ENCODE measurements around the gene NEDD4.
"Not testable (repeated sequence)": the region's sequence is repeated elsewhere in the genome, so short reads cannot be mapped to it uniquely, and the experiment has no call there.

NEDD4 gene

GRCh38 chr15:56028430-56028829 lies 35.0 kb upstream of the NEDD4 start:
- Histone ChIP-seq H4K91ac (ENCODE audit: low read depth, low read length) (no peak overlapping the region), H3K4me3 (ENCODE audit: low read depth, low read length) (no peak overlapping the region), H3K27ac (ENCODE audit: low read depth, low read length) (no peak overlapping the region), H3K4me1 (ENCODE audit: control insufficient read depth in 1 of 2, insufficient read depth in 2 of 2, low read length in 2 of 2) (peaks cover 0 to 3% of the 10 kb centered on the region in 2 experiments), H3K9ac (ENCODE audit: low read length) (no peak overlapping the region), H3K4me2 (ENCODE audit: low read length) (no peak overlapping the region), H4K12ac (ENCODE audit: low read depth, low read length) (no peak overlapping the region), H3K18ac (ENCODE audit: low read length) (no peak overlapping the region), H2AK5ac (ENCODE audit: low read length) (no peak overlapping the region), H2BK5ac (ENCODE audit: low read depth, low read length, poor library complexity) (no peak overlapping the region), H3K27me3 (ENCODE audit: insufficient read depth, low read length) (no peaks in the 10 kb centered on the region), H3K36me3 (ENCODE audit: control insufficient read depth in 1 of 2, insufficient read depth in 2 of 2, low read length in 2 of 2) (no peaks in the 10 kb centered on the region), H3K79me1 (ENCODE audit: low read length) (no peaks in the 10 kb centered on the region), H2BK120ac (ENCODE audit: insufficient read depth, low read length, poor library complexity) (no peak overlapping the region), H4K8ac (ENCODE audit: low read depth, low read length) (no peak overlapping the region), H2BK12ac (ENCODE audit: low read length) (no peak overlapping the region), H3K23ac (ENCODE audit: low read length) (no peak overlapping the region), H3K9me3 (ENCODE audit: insufficient read depth, low read depth, low read length) (no peaks in the 10 kb centered on the region), H3K4ac (ENCODE audit: low read depth, low read length) (no peak overlapping the region), H2AFZ (ENCODE audit: insufficient read depth, low read length, poor library complexity) (no peak overlapping the region), H3K14ac (ENCODE audit: low read length) (no peak overlapping the region), H3K79me2 (ENCODE audit: control insufficient read depth, insufficient read depth, low read length, poor library complexity) (no peaks in the 10 kb centered on the region)
- WGBS (ENCODE audit: extremely low coverage, insufficient coverage, insufficient read length), result no CpG with 5 or more reads among the region's 2 CpGs
- peak; percentile 16 to 79 for DNase-seq

DNA sequence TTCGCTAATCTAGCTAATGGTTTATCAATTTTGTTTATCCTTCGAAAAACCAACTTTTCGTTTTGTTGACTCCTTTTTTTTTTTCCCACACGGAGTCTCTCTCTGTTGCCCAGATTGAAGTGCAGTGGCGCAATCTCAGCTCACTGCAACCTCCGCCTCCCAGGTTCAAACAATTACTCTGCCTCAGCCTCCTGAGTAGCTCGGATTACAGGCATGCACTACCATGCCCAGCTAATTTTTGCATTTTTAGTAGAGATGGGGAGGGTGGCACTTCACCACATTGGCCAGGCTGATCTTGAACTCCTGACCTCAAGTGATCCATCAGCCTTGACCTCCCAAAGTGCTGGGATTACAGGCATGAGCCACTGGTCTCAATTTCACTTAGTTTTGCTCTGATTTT lies 29.7 kb upstream of the NEDD4 start:
- WGBS (ENCODE audit: extremely low coverage, insufficient coverage, insufficient read length), result no CpG with 5 or more reads among the region's 7 CpGs
- not testable (repeated sequence) for H3K18ac ChIP-seq (ENCODE audit: low read length); H3K27ac ChIP-seq (ENCODE audit: low read depth, low read length); H3K9ac ChIP-seq (ENCODE audit: low read length); H3K23ac ChIP-seq (ENCODE audit: low read length); H3K4me2 ChIP-seq (ENCODE audit: low read length); H3K79me1 ChIP-seq (ENCODE audit: low read length); H3K79me2 ChIP-seq (ENCODE audit: control insufficient read depth, insufficient read depth, low read length, poor library complexity); H3K27me3 ChIP-seq (ENCODE audit: insufficient read depth, low read length); H4K91ac ChIP-seq (ENCODE audit: low read depth, low read length); H3K4ac ChIP-seq (ENCODE audit: low read depth, low read length); H2AFZ ChIP-seq (ENCODE audit: insufficient read depth, low read length, poor library complexity); H2BK12ac ChIP-seq (ENCODE audit: low read length); H3K9me3 ChIP-seq (ENCODE audit: insufficient read depth, low read depth, low read length); DNase-seq; H3K36me3 ChIP-seq (ENCODE audit: control insufficient read depth in 1 of 2, insufficient read depth in 2 of 2, low read length in 2 of 2); H3K4me1 ChIP-seq (ENCODE audit: control insufficient read depth in 1 of 2, insufficient read depth in 2 of 2, low read length in 2 of 2); H3K4me3 ChIP-seq (ENCODE audit: low read depth, low read length); H4K8ac ChIP-seq (ENCODE audit: low read depth, low read length); H2AK5ac ChIP-seq (ENCODE audit: low read length); H4K12ac ChIP-seq (ENCODE audit: low read depth, low read length); H3K14ac ChIP-seq (ENCODE audit: low read length); H2BK5ac ChIP-seq (ENCODE audit: low read depth, low read length, poor library complexity); H2BK120ac ChIP-seq (ENCODE audit: insufficient read depth, low read length, poor library complexity)

- H2BK12ac ChIP-seq (ENCODE audit: low read length), result no peak overlapping the region
- no peak overlapping the region for H4K91ac ChIP-seq (ENCODE audit: low read depth, low read length)
- H3K9ac ChIP-seq (ENCODE audit: low read length), result no peak overlapping the region
- H3K4me3 ChIP-seq (ENCODE audit: low read depth, low read length), result no peak overlapping the region
- DNase-seq, result no peak
- no peak overlapping the region for H2AFZ ChIP-seq (ENCODE audit: insufficient read depth, low read length, poor library complexity)
- no peaks in the 10 kb centered on the region for H3K36me3 ChIP-seq (ENCODE audit: control insufficient read depth in 1 of 2, insufficient read depth in 2 of 2, low read length in 2 of 2)
- no peaks in the 10 kb centered on the region for H3K27me3 ChIP-seq (ENCODE audit: insufficient read depth, low read length)
- no peak overlapping the region for H3K4me2 ChIP-seq (ENCODE audit: low read length)
- H3K14ac ChIP-seq (ENCODE audit: low read length), result no peak overlapping the region
- no peaks in the 10 kb centered on the region for H3K4me1 ChIP-seq (ENCODE audit: control insufficient read depth in 1 of 2, insufficient read depth in 2 of 2, low read length in 2 of 2)
- H4K12ac ChIP-seq (ENCODE audit: low read depth, low read length), result no peak overlapping the region
- no peaks in the 10 kb centered on the region for H3K79me2 ChIP-seq (ENCODE audit: control insufficient read depth, insufficient read depth, low read length, poor library complexity)
- H2BK120ac ChIP-seq (ENCODE audit: insufficient read depth, low read length, poor library complexity), result no peak overlapping the region
- no peaks in the 10 kb centered on the region for H3K79me1 ChIP-seq (ENCODE audit: low read length)
- H3K4ac ChIP-seq (ENCODE audit: low read depth, low read length), result no peak overlapping the region
- no peak overlapping the region for H3K23ac ChIP-seq (ENCODE audit: low read length)
- H2BK5ac ChIP-seq (ENCODE audit: low read depth, low read length, poor library complexity), result no peak overlapping the region
- H3K27ac ChIP-seq (ENCODE audit: low read depth, low read length), result no peak overlapping the region
- H3K9me3 ChIP-seq (ENCODE audit: insufficient read depth, low read depth, low read length), result no peaks in the 10 kb centered on the region
- no peak overlapping the region for H2AK5ac ChIP-seq (ENCODE audit: low read length)
- no CpG with 5 or more reads among the region's 10 CpGs for WGBS (ENCODE audit: extremely low coverage, insufficient coverage, insufficient read length)
- no peak overlapping the region for H4K8ac ChIP-seq (ENCODE audit: low read depth, low read length)
- H3K18ac ChIP-seq (ENCODE audit: low read length), result no peak overlapping the region
Measured at GRCh38 chr15:56019819-56020486, 26.5 kb upstream of the NEDD4 start.

- H3K4me3 ChIP-seq (ENCODE audit: low read depth, low read length), result no peak overlapping the region
Measured at GRCh38 chr15:56019060-56019793, 25.8 kb upstream of the NEDD4 start.

More at GRCh38 chr15:56019060-56019793, 25.8 kb upstream of the NEDD4 start:
- no peak overlapping the region for H2BK5ac ChIP-seq (ENCODE audit: low read depth, low read length, poor library complexity)
- H3K23ac ChIP-seq (ENCODE audit: low read length), result no peak overlapping the region
- no peak overlapping the region for H4K8ac ChIP-seq (ENCODE audit: low read depth, low read length)
- WGBS (ENCODE audit: extremely low coverage, insufficient coverage, insufficient read length), result no CpG with 5 or more reads among the region's 11 CpGs
- no peaks in the 10 kb centered on the region for H3K4me1 ChIP-seq (ENCODE audit: control insufficient read depth in 1 of 2, insufficient read depth in 2 of 2, low read length in 2 of 2)
- H3K9ac ChIP-seq (ENCODE audit: low read length), result no peak overlapping the region
- H3K4ac ChIP-seq (ENCODE audit: low read depth, low read length), result no peak overlapping the region
- H3K79me1 ChIP-seq (ENCODE audit: low read length), result no peaks in the 10 kb centered on the region
- H3K18ac ChIP-seq (ENCODE audit: low read length), result no peak overlapping the region
- no peak for DNase-seq
- no peak overlapping the region for H2BK120ac ChIP-seq (ENCODE audit: insufficient read depth, low read length, poor library complexity)
- no peak overlapping the region for H3K27ac ChIP-seq (ENCODE audit: low read depth, low read length)
- H2AK5ac ChIP-seq (ENCODE audit: low read length), result no peak overlapping the region
- H2BK12ac ChIP-seq (ENCODE audit: low read length), result no peak overlapping the region
- no peaks in the 10 kb centered on the region for H3K9me3 ChIP-seq (ENCODE audit: insufficient read depth, low read depth, low read length)
- no peaks in the 10 kb centered on the region for H3K36me3 ChIP-seq (ENCODE audit: control insufficient read depth in 1 of 2, insufficient read depth in 2 of 2, low read length in 2 of 2)
- no peaks in the 10 kb centered on the region for H3K79me2 ChIP-seq (ENCODE audit: control insufficient read depth, insufficient read depth, low read length, poor library complexity)
- no peak overlapping the region for H3K4me2 ChIP-seq (ENCODE audit: low read length)
- H2AFZ ChIP-seq (ENCODE audit: insufficient read depth, low read length, poor library complexity), result no peak overlapping the region
- no peak overlapping the region for H4K91ac ChIP-seq (ENCODE audit: low read depth, low read length)
- no peak overlapping the region for H3K14ac ChIP-seq (ENCODE audit: low read length)
- no peak overlapping the region for H4K12ac ChIP-seq (ENCODE audit: low read depth, low read length)
- no peaks in the 10 kb centered on the region for H3K27me3 ChIP-seq (ENCODE audit: insufficient read depth, low read length)
